Immature natural killer cell (primary cell): ENCODE measurements around the gene XPOT. TPM values are rescaled to one million over a fixed set of nuclear protein-coding genes. Genes with fewer than 3 reads are reported as not detected.
A peak's percentile ranks its signal among the peaks of the same experiment; 100 is the strongest.

ENCODE experiments used
- DNase-seq, 3 donors: peaks; one replicate each; pipeline ENCODE4 v3.0.0; 2022; ENCODE audit warnings: mixed read lengths in 1 of 3
- H3K27ac Mint-ChIP-seq, 6 donors: one replicate each; pipeline ENCODE4 v1.8.0; 2020; ENCODE audit warnings: mixed read lengths in 6 of 6, mild to moderate bottlenecking in 5 of 6, inconsistent platforms in 4 of 6, moderate library complexity in 3 of 6
- H3K27me3 Mint-ChIP-seq, 3 donors: one replicate each; pipeline ENCODE4 v1.8.0; 2020 to 2021; ENCODE audit warnings: low read depth in 3 of 3, mild to moderate bottlenecking in 3 of 3, mixed read lengths in 3 of 3, moderate library complexity in 3 of 3, inconsistent platforms in 1 of 3
- H3K36me3 Mint-ChIP-seq, 3 donors: one replicate each; pipeline ENCODE4 v1.8.0; 2020; ENCODE audit warnings: mixed read lengths in 3 of 3, inconsistent platforms in 2 of 3, mild to moderate bottlenecking in 2 of 3
- H3K4me1 Mint-ChIP-seq, 2 donors: one replicate each; pipeline ENCODE4 v1.8.0; 2020; ENCODE audit warnings: inconsistent platforms in 2 of 2, mild to moderate bottlenecking in 2 of 2, mixed read lengths in 2 of 2, moderate library complexity in 1 of 2
- H3K4me3 Mint-ChIP-seq, 5 donors: one replicate each; pipeline ENCODE4 v1.8.0; 2020; ENCODE audit warnings: mild to moderate bottlenecking in 5 of 5, mixed read lengths in 5 of 5, inconsistent platforms in 3 of 5, moderate library complexity in 3 of 5
- H3K9me3 Mint-ChIP-seq, 6 donors: one replicate each; pipeline ENCODE4 v1.8.0; 2020; ENCODE audit warnings: mild to moderate bottlenecking in 6 of 6, mixed read lengths in 6 of 6, inconsistent platforms in 4 of 6, moderate library complexity in 3 of 6
- polyA plus RNA-seq, 3 donors: library from polyadenylated mRNA; unstranded; fragments of 300-500 nt; fragmentation: Illumina TruSeq; gene quantifications; one replicate each; pipeline ENCODE4 v1.2.3, GENCODE V29; 2021

The XPOT gene
- polyA plus RNA-seq, 3 donors from 2014 or later = 20.1 to 29.4 (median 23.4) TPM

DNA sequence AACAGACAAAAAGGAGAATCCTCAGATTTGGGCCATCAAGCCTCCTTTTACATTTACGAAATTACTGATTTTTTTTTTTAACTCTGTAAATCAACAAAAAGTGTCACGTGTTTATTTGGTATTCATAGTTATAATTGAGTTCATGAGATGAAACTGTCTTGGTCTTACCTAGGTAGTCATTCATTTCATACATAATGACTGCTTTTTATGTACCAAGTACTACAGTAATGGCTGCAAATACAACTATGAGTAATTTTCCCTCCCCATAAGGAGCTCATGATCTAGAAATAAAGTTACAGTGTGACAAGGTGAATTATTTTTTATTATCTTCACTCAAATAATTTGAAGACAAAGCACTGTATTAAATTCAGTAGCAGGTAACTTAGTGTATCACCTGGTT, 41.3 kb downstream of the XPOT start:
- DNase-seq = no peak
- Mint-ChIP-seq H3K9me3 (no peaks in the 10 kb centered on the region), H3K27ac (no peak overlapping the region), H3K4me3 (no peak overlapping the region), H3K27me3 (peaks cover 0 to 2% (median 0%) of the 10 kb centered on the region in 3 donors), H3K36me3 (peaks cover 10 to 17% (median 14%) of the 10 kb centered on the region in 3 donors), H3K4me1 (peaks cover 4 to 8% of the 10 kb centered on the region in 2 donors)

DNA sequence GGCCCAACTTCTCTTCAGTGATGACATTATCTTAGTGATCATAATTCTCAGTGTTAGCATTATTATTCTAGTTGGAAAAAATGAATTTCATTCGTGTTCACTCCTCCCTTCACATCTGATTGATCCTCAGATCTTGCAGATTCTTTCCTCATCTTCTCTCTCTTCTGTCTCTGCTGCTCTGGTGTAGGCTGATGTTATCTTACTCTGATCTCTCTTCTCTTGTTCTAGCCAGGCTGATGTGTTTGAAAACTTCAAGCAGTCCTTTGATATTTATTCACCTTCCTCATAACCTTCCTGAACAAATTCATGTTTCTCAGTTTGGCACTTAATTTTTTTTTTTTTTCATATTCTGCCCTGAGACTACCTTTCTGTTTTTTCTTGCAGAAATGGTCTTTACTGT, 42.1 kb downstream of the XPOT start:
- H3K4me1 Mint-ChIP-seq = peaks cover 12 to 16% of the 10 kb centered on the region in 2 donors
- H3K27me3 Mint-ChIP-seq = peaks cover 0 to 6% (median 0%) of the 10 kb centered on the region in 3 donors
- H3K27ac Mint-ChIP-seq = peak overlapping the region in 2 of 6 donors; percentile 52 to 66
- H3K4me3 Mint-ChIP-seq = no peak overlapping the region
- no peak for DNase-seq
- H3K9me3 Mint-ChIP-seq = no peaks in the 10 kb centered on the region
- H3K36me3 Mint-ChIP-seq = peaks cover 10 to 17% (median 10%) of the 10 kb centered on the region in 3 donors

DNA sequence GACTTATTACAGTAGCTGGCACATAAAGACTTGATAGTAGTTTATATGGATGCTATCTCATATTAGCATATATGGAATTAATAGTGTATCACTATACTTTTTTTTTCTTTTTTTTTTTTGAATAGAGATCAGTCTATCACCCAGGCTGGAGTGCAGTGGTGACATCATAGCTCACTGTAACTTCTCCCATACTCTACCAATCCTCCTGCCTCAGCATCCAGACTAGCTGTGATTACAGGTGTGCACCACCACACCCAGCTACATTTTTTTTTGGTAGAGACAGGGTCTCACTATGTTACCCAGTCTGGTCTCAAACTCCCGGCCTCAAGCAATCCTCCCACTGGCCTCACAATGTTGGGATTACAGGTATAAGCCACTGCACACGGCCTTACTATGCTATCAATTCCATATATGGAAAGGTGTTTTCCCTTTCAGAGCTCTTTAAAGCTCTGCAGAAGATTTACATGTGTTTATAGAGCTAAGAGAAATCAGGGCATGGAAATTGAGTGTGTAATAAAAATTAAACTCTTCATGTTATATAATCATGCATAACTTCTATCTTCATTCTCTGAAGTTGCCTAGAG, 46.0 kb downstream of the XPOT start:
- H3K4me3 Mint-ChIP-seq = peak overlapping the region; percentile 44 to 99 (median 98)
- H3K36me3 Mint-ChIP-seq = peaks cover 3 to 9% (median 4%) of the 10 kb centered on the region in 3 donors
- H3K4me1 Mint-ChIP-seq = peaks cover 33 to 42% of the 10 kb centered on the region in 2 donors
- no peaks in the 10 kb centered on the region for H3K9me3 Mint-ChIP-seq
- DNase-seq = no peak
- H3K27me3 Mint-ChIP-seq = peaks cover 5 to 13% (median 6%) of the 10 kb centered on the region in 3 donors
- H3K27ac Mint-ChIP-seq = peak overlapping the region; percentile 94 to 98 (median 97)

DNA sequence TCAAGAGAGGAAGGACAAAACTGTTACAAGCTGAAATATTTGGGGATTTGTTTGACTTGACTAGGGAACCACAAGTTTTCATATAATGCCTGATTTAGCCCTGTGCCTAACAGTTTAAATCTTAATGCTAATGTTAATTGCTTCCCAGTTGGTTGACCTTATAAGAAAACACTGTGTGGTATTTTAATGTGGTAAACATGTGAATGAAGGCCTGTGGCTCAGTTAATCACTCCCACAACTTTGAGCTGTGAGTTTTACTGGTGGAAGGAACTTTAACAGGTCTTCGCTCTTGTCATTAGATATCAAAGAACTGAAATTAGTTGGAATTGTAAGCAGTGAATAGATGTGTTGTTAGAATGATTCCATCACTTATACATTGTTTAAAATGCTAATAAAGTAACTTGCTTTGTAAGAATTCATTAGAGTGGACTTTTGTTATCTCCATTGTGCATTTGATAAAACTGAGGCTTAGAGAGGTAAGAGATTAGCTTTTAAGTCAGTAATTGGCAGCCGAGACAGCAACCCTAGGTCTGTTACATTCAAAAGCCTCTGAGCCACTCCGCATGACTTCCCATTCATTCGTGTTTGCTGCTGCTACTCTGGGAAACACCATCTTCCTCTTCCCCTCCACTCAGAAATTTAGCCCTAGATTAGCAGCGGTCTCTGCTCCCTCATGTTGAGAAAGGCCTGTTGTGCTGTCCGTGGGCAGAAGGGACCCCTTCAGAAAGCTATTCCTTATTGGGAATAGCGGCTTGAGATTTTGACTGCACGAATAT, 46.7 kb downstream of the XPOT start:
- Mint-ChIP-seq H3K27ac (peak overlapping the region; percentile 94 to 98 (median 97)), H3K4me3 (peak overlapping the region; percentile 97 to 99 (median 98)), H3K36me3 (peaks cover 4 to 10% (median 4%) of the 10 kb centered on the region in 3 donors), H3K27me3 (peaks cover 5 to 13% (median 6%) of the 10 kb centered on the region in 3 donors), H3K9me3 (no peaks in the 10 kb centered on the region), H3K4me1 (peaks cover 40 to 49% of the 10 kb centered on the region in 2 donors)
- DNase-seq = peak; percentile 17 to 34 (median 19)

DNA sequence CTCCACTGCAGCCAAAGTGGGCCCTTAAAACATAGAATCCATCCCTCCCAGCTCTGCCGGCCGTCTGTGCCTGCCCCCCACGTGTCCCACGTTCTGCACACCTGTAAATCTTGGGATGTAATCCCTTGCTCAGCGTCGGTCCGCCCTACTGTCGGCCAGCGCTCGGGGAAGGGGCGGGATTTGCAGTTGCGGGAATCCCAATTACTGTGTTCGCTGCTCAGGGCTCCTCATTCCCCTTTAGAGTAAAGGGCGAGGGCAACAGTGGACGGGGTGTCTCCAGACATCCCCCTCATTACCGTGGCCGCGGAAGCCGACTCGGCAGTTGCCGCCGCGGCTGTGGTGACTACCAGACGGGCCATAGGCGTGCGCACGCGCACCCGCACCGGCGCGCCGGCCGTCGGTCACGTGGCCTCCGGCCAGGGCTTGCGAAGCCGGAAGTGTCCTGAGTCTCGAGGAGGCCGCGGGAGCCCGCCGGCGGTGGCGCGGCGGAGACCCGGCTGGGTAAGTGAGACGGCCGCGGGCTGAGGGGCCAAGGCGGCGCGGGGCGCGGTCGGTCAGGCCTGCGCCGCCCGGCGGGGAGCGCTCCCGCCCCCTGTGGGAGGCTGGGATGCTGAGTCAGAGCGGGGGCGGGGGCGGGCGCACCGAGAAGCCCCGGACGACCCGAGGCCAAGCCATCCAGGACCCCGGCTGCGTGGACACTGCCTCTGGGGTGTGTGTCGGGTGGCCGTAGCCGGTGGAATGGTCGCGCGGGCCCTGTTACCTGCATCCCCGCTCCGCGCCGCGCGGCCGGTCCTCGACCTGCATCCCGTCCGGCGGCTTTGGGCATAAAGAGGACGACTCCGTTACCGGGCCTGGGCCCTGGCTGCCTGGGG, 47.7 kb downstream of the XPOT start, which contains the start of gene TBK1:
Gene TBK1, plus strand, starts transcription at position 434 of the 872 bp plus-strand sequence. CDS start 3,751 bp downstream, outside the sequence.
- H3K4me3 Mint-ChIP-seq = peak within 1 kb of the TSS; percentile 97 to 99 (median 98)
- peaks cover 5 to 13% (median 6%) of the 10 kb centered on the region in 3 donors for H3K27me3 Mint-ChIP-seq
- H3K9me3 Mint-ChIP-seq = no peaks in the 10 kb centered on the region
- peak; percentile 80 to 82 (median 81) for DNase-seq
- H3K4me1 Mint-ChIP-seq = peaks cover 44 to 57% of the 10 kb centered on the region in 2 donors
- peak within 1 kb of the TSS; percentile 94 to 98 (median 98) for H3K27ac Mint-ChIP-seq
- H3K36me3 Mint-ChIP-seq = peaks cover 4% of the 10 kb centered on the region in 3 donors

DNA sequence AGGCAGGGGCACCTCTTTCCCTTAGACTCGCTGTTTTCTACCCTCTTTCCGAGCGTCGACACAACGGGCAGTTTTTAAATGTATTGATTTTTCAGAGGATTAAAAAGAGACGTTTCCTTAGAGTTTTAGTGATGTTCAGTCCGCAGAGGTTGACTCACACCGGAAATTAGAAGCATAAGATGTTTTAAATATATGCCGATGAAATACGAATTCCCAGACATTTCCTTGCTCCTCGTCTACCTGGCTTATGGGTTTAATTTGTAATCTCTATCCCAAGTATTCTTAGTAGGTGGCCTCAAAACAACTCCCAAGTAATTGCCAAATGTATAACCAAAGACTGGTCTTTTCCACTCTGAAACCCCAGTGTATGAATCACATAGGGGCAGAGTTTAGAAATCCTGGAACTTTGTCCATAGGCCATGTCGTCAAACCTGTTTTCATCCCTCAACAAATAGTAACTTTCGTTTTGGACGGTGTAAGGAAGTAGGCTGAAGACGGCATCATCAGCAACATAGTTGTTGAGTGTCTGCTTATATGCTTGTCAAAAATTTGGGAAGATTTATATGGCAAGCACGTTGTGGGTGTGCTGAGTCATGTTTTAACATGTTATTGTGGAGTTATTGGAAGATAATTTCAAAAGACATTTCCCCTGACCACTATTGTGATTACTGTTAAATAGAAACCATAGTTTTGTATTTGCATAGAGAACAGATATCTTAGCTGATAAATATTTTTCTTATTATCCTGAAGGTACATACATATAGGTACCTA, 48.6 kb downstream of the XPOT start:
- H3K9me3 Mint-ChIP-seq = no peaks in the 10 kb centered on the region
- H3K4me1 Mint-ChIP-seq = peaks cover 52 to 66% of the 10 kb centered on the region in 2 donors
- DNase-seq = peak; percentile 16 to 30 (median 23)

DNA sequence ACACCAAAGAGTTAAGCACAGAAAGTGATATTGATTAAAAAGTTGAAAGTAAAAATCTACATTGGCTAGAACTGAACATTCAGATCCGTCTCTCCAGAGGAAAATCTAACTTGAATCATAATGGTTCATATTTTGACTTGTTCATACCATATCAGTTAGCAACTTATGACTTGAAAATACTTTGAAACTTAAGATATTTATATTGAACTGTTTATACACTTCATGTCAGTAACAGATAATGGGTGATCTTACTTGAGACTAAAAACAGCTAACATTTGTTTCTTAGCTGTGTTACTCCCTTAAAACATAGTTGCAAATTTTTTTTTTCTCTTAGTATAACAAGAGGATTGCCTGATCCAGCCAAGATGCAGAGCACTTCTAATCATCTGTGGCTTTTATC, 51.3 kb downstream of the XPOT start:
- Mint-ChIP-seq H3K27me3 (peaks cover 5 to 12% (median 6%) of the 10 kb centered on the region in 3 donors), H3K36me3 (peaks cover 0 to 4% (median 4%) of the 10 kb centered on the region in 3 donors), H3K27ac (peak overlapping the region in 5 of 6 donors; percentile 44 to 89 (median 49)), H3K4me1 (peaks cover 66 to 83% of the 10 kb centered on the region in 2 donors), H3K4me3 (peak overlapping the region in 1 of 5 donors; percentile 12), H3K9me3 (no peaks in the 10 kb centered on the region)
- no peak for DNase-seq

More for the DNA sequence above, 48.6 kb downstream of the XPOT start:
- H3K27me3 Mint-ChIP-seq = peaks cover 5 to 13% (median 6%) of the 10 kb centered on the region in 3 donors
- H3K4me3 Mint-ChIP-seq = peak overlapping the region; percentile 96 to 97 (median 97)
- H3K27ac Mint-ChIP-seq = peak overlapping the region; percentile 93 to 98 (median 96)
- peaks cover 2 to 4% (median 4%) of the 10 kb centered on the region in 3 donors for H3K36me3 Mint-ChIP-seq

DNA sequence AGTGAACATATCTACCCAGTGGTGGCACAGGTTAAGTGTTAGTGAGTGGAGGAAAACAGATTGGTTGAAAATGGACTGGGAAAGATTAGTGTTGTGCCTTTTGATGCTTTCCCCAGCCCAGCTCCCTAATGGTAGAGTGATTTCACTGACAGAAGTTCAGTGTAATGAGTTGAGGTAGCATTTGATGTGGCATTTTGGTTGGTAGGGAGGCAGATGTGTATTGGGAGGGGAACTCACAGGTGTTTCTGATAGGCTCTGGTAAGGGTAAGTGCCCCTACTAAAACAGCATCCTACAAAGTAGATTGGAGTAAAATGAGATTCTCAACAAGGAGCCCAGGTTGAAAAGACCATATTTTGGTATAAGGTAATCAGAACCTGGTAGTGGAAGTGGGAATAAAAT, 51.9 kb downstream of the XPOT start:
- Mint-ChIP-seq H3K36me3 (peaks cover 0 to 4% (median 4%) of the 10 kb centered on the region in 3 donors), H3K27ac (peak overlapping the region; percentile 7 to 89 (median 66)), H3K4me3 (peak overlapping the region in 1 of 5 donors; percentile 34), H3K4me1 (peaks cover 60 to 77% of the 10 kb centered on the region in 2 donors), H3K27me3 (peaks cover 5 to 7% (median 6%) of the 10 kb centered on the region in 3 donors), H3K9me3 (no peaks in the 10 kb centered on the region)
- DNase-seq = no peak

DNA sequence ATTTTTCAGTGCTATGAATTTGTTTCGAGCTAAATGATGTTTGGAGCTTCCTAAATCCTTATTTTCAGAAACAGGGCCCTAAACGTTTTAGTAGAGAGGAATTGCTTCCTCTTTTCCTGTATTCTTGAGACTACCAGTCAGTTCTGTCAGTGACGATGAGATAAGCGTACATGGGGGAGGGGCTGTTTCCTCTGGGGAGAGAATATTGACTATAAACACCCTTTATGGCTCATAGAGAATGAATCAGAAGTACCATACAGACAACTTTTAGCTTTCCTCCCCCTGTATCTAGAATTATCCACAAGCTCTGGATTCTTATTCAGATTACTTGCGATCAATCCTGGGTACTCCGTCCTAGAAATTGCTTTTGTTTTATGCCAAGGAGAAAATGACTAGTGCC, 52.8 kb downstream of the XPOT start:
- Mint-ChIP-seq H3K27ac (peak overlapping the region; percentile 53 to 95 (median 82)), H3K9me3 (no peaks in the 10 kb centered on the region), H3K4me3 (no peak overlapping the region), H3K4me1 (peaks cover 53 to 77% of the 10 kb centered on the region in 2 donors), H3K36me3 (peaks cover 4 to 5% (median 4%) of the 10 kb centered on the region in 3 donors), H3K27me3 (peaks cover 0 to 5% (median 3%) of the 10 kb centered on the region in 3 donors)
- no peak for DNase-seq

DNA sequence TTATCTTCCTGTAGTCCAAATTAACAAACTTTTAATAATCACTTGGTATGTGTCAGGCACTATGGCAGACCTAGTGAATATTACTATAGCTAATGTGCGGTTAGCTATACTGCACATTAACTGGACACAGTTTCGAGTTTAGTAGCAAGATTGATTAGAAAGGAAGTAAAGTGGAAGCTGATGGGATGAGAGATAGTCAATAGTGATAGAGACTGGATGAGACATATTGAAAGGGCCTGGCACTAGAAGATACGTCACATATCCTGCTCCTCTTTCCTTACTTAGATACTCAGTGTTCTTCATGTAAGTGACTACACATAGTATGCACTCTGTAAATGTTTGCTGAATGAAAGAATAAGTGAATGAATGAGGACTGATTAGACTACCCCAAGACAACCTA, 53.3 kb downstream of the XPOT start:
- Mint-ChIP-seq H3K9me3 (no peaks in the 10 kb centered on the region), H3K4me3 (peak overlapping the region in 1 of 5 donors; percentile 8), H3K27ac (peak overlapping the region; percentile 53 to 95 (median 82)), H3K36me3 (peaks cover 4 to 5% (median 4%) of the 10 kb centered on the region in 3 donors), H3K4me1 (peaks cover 51 to 78% of the 10 kb centered on the region in 2 donors), H3K27me3 (peaks cover 0 to 3% (median 2%) of the 10 kb centered on the region in 3 donors)
- no peak for DNase-seq

DNA sequence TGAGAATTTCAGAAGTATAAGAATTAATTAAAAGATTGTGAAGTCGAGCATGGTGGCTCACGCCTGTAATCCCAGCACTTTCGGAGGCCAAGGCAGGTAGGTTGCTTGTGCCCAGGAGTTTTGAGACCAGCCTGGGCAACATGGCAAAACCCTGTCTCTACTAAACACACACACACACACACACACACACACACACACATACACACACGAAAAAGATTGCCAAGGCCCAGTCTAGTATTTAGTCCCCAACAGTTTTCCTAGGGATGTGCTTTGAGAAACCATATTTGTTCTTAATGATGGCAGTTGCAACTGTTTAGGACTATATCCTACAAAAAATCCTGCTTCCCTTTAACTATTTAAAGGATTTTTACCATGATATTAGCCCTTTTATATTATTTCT, 53.7 kb downstream of the XPOT start:
- H3K36me3 Mint-ChIP-seq = peaks cover 4 to 5% (median 4%) of the 10 kb centered on the region in 3 donors
- H3K27me3 Mint-ChIP-seq = no peaks in the 10 kb centered on the region
- H3K27ac Mint-ChIP-seq = peak overlapping the region; percentile 68 to 95 (median 82)
- H3K4me1 Mint-ChIP-seq = peaks cover 47 to 74% of the 10 kb centered on the region in 2 donors
- H3K9me3 Mint-ChIP-seq = no peaks in the 10 kb centered on the region
- peak overlapping the region in 1 of 5 donors; percentile 8 for H3K4me3 Mint-ChIP-seq
- DNase-seq = no peak

DNA sequence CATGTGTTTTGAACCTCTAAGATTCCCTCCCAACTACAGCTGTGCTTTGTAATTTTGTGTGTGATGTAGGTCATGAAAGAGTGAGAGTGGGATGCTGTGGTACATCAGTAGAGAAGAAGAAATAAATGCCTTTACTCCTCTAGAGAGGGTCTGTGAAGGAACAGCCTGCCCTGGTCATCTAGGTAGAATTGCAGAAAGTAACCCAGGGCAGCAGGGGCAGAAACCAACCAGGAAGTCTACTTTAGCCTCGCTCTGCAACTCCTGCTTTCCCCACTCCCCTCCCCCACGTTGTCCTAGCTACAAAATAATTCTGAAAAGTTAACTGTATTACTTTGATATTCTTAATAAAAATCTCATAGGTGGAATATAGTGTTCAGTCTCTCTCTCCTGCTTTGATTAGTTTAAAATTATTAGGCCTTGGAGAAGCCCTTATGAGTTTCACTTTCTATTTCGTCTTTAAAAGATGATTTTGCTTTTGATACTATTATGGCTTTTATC, 55.3 kb downstream of the XPOT start:
- Mint-ChIP-seq H3K27me3 (no peaks in the 10 kb centered on the region), H3K27ac (peak overlapping the region; percentile 91 to 96 (median 96)), H3K36me3 (peaks cover 4 to 8% (median 4%) of the 10 kb centered on the region in 3 donors), H3K9me3 (no peaks in the 10 kb centered on the region), H3K4me1 (peaks cover 37 to 63% of the 10 kb centered on the region in 2 donors), H3K4me3 (peak overlapping the region; percentile 80 to 91 (median 85))
- DNase-seq = peak; percentile 28 to 39 (median 36)
